NCI-H1694 (cell line): ENCODE measurements around the gene HSD3B7.
"Not testable (repeated sequence)": the region's sequence is repeated elsewhere in the genome, so short reads cannot be mapped to it uniquely, and the experiment has no call there.

Experiments used
- DNase-seq: peaks from one replicate; lab custom pipeline; 2025; lab: John Stamatoyannopoulos, UW

Gene HSD3B7

GRCh38 chr16:30984669-30985400, at the start of gene HSD3B7:
Gene HSD3B7 (plus strand): TSS chr16:30985207. CDS start chr16:30985659, 452 bp downstream.
- DNase-seq: peak; percentile 33

- DNase-seq: no peak
These were observed 47.3 kb upstream of the HSD3B7 start for GRCh38 chr16:30937692-30938091.

GRCh38 chr16:30939571-30939970, 45.4 kb upstream of the HSD3B7 start:
- not testable (repeated sequence) for DNase-seq

- no peak for DNase-seq
These were observed 43.2 kb upstream of the HSD3B7 start for GRCh38 chr16:30941600-30942425.

- no peak for DNase-seq
These were observed 42.6 kb upstream of the HSD3B7 start for GRCh38 chr16:30942426-30942806.

GRCh38 chr16:30944352-30944751, 40.7 kb upstream of the HSD3B7 start:
- no peak for DNase-seq

- no peak for DNase-seq
These were observed 38.1 kb upstream of the HSD3B7 start for GRCh38 chr16:30946671-30947540.

GRCh38 chr16:30947541-30947858, 37.5 kb upstream of the HSD3B7 start:
- no peak for DNase-seq

GRCh38 chr16:30947859-30948666, 36.9 kb upstream of the HSD3B7 start:
- DNase-seq: no peak

- DNase-seq: no peak
These were observed 36.0 kb upstream of the HSD3B7 start, which contains the start of gene ORAI3 for GRCh38 chr16:30948667-30949649. Gene ORAI3 (plus strand): TSS chr16:30949068. CDS start chr16:30949290, 222 bp downstream.

- no peak for DNase-seq
These were observed 35.1 kb upstream of the HSD3B7 start for GRCh38 chr16:30949650-30950515.

- no peak for DNase-seq
These were observed 34.4 kb upstream of the HSD3B7 start for GRCh38 chr16:30950516-30951065.

GRCh38 chr16:30951193-30951592, 33.8 kb upstream of the HSD3B7 start:
- DNase-seq: no peak

GRCh38 chr16:30951750-30952149, 33.3 kb upstream of the HSD3B7 start:
- DNase-seq: no peak

GRCh38 chr16:30953111-30953510, 31.9 kb upstream of the HSD3B7 start:
- DNase-seq: no peak

GRCh38 chr16:30953511-30954124, 31.4 kb upstream of the HSD3B7 start:
- peak; percentile 79 for DNase-seq

- DNase-seq: no peak
These were observed 30.0 kb upstream of the HSD3B7 start for GRCh38 chr16:30954993-30955392.
